ENCODE data around the gene FBXO42.
A peak's percentile ranks its signal among the peaks of the same experiment; 100 is the strongest.

The FBXO42 gene

GRCh38 chr1:16351994-16352841, at the start of gene FBXO42:
TSS of gene FBXO42 (minus strand) at chr1:16352480. CDS start at chr1:16315418, 37,062 bp downstream.
- no peak for TF ChIP-seq EGR1 (IDR thresholded peaks at IDR 0.05)
- peak; percentile 22; the same call in 1 of the 2 replicates for TF ChIP-seq ZBTB7A (IDR thresholded peaks at IDR 0.05; ENCODE audit: low read depth)
- peak; percentile 75 for TF ChIP-seq MAX (IDR thresholded peaks at IDR 0.05)
- TF ChIP-seq TCF12 (IDR thresholded peaks at IDR 0.05; ENCODE audit: low read depth): no peak
- no peak for TF ChIP-seq CEBPB (IDR thresholded peaks at IDR 0.05)
- TF ChIP-seq YY1 (IDR thresholded peaks at IDR 0.05; ENCODE audit: low read depth): peak; percentile 90
- no peak for TF ChIP-seq NFIC (IDR thresholded peaks at IDR 0.05)
- TF ChIP-seq TEAD4 (IDR thresholded peaks at IDR 0.05): peak; percentile 71
- TF ChIP-seq FOXM1 (IDR thresholded peaks at IDR 0.05; ENCODE audit: borderline replicate concordance, low read depth): no peak
- 0 out of 2 replicates have a peak, but pooled peaks have one; percentile 1 for TF ChIP-seq USF1 (IDR thresholded peaks at IDR 0.05)
- TF ChIP-seq EP300 (IDR thresholded peaks at IDR 0.05; ENCODE audit: borderline replicate concordance): peak; percentile 19; the same call in 1 of the 2 replicates
- TF ChIP-seq RAD21 (IDR thresholded peaks at IDR 0.05; ENCODE audit: low read depth): peak; percentile 14; the same call in 1 of the 2 replicates
- 0 out of 2 replicates have a peak, but pooled peaks have one; percentile 11 for TF ChIP-seq REST (IDR thresholded peaks at IDR 0.05; ENCODE audit: low read depth)
- peak; percentile 85 for TF ChIP-seq TAF1 (IDR thresholded peaks at IDR 0.05; ENCODE audit: low read depth)
- TF ChIP-seq CREB1 (IDR thresholded peaks at IDR 0.05; ENCODE audit: low read depth): no peak

GRCh38 chr1:16398371-16398953, 46.2 kb upstream of the FBXO42 start:
- TF ChIP-seq EGR1 (IDR thresholded peaks at IDR 0.05) (no peak), RAD21 (IDR thresholded peaks at IDR 0.05; ENCODE audit: low read depth) (no peak), YY1 (IDR thresholded peaks at IDR 0.05; ENCODE audit: low read depth) (no peak), TEAD4 (IDR thresholded peaks at IDR 0.05) (no peak), CREB1 (IDR thresholded peaks at IDR 0.05; ENCODE audit: low read depth) (no peak), CEBPB (IDR thresholded peaks at IDR 0.05) (no peak), TAF1 (IDR thresholded peaks at IDR 0.05; ENCODE audit: low read depth) (no peak), ZBTB7A (IDR thresholded peaks at IDR 0.05; ENCODE audit: low read depth) (no peak), TCF12 (IDR thresholded peaks at IDR 0.05; ENCODE audit: low read depth) (no peak), REST (IDR thresholded peaks at IDR 0.05; ENCODE audit: low read depth) (no peak), MAX (IDR thresholded peaks at IDR 0.05) (no peak), NFIC (IDR thresholded peaks at IDR 0.05) (no peak), FOXM1 (IDR thresholded peaks at IDR 0.05; ENCODE audit: borderline replicate concordance, low read depth) (no peak), EP300 (IDR thresholded peaks at IDR 0.05; ENCODE audit: borderline replicate concordance) (no peak), USF1 (IDR thresholded peaks at IDR 0.05) (no peak)

GRCh38 chr1:16397120-16397519, 44.8 kb upstream of the FBXO42 start:
- TF ChIP-seq CEBPB (IDR thresholded peaks at IDR 0.05) (no peak), NFIC (IDR thresholded peaks at IDR 0.05) (no peak)

GRCh38 chr1:16396591-16396990, 44.3 kb upstream of the FBXO42 start:
- no peak for TF ChIP-seq CEBPB (IDR thresholded peaks at IDR 0.05)
- no peak for TF ChIP-seq NFIC (IDR thresholded peaks at IDR 0.05)
- no peak for TF ChIP-seq TEAD4 (IDR thresholded peaks at IDR 0.05)
- TF ChIP-seq MAX (IDR thresholded peaks at IDR 0.05): no peak
- no peak for TF ChIP-seq TAF1 (IDR thresholded peaks at IDR 0.05; ENCODE audit: low read depth)
- TF ChIP-seq USF1 (IDR thresholded peaks at IDR 0.05): no peak
- no peak for TF ChIP-seq TCF12 (IDR thresholded peaks at IDR 0.05; ENCODE audit: low read depth)
- TF ChIP-seq EP300 (IDR thresholded peaks at IDR 0.05; ENCODE audit: borderline replicate concordance): no peak

- no peak for TF ChIP-seq ZBTB7A (IDR thresholded peaks at IDR 0.05; ENCODE audit: low read depth)
- no peak for TF ChIP-seq YY1 (IDR thresholded peaks at IDR 0.05; ENCODE audit: low read depth)
- TF ChIP-seq TCF12 (IDR thresholded peaks at IDR 0.05; ENCODE audit: low read depth): no peak
- no peak for TF ChIP-seq MAX (IDR thresholded peaks at IDR 0.05)
- TF ChIP-seq CREB1 (IDR thresholded peaks at IDR 0.05; ENCODE audit: low read depth): no peak
- no peak for TF ChIP-seq CEBPB (IDR thresholded peaks at IDR 0.05)
Measured at GRCh38 chr1:16394977-16395376, 42.7 kb upstream of the FBXO42 start.

Data from Ishikawa (cell line).